ENCODE results near the gene ECEL1. TPM values are rescaled to one million over a fixed set of nuclear protein-coding genes. Genes with fewer than 3 reads are reported as not detected.

ECEL1 gene
- polyA plus RNA-seq, 4 donors: 0.38 to 1.7 TPM; not detected in 2

DNA sequence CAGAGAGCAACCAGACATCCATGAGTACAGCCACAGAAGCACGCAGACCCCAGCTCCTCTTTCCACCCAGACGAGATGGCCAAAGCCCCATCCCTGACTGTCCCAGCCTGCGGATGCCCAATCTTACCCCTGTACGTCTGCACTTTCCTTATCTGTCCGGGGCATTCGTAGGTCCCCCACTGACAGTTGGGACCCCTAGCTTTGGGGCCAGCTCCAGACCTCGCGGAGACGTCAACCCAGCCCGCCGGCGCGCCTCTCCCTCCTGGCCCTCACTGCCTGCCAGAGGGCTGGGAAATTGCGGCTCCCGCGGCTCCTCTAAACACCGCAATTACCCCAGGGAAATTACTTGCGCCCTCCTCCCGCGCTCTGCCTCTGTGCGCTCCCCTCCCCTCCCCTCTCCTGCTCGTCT is 2.3 kb downstream of the ECEL1 start:
- Histone ChIP-seq H3K4me3 (ENCODE audit: low read depth in 1 of 3, low read length in 3 of 3) (no peak overlapping the region), H3K36me3 (ENCODE audit: control insufficient read depth in 3 of 3, insufficient read depth in 2 of 3, low read depth in 1 of 3, low read length in 3 of 3) (no peaks in the 10 kb centered on the region), H3K4me1 (ENCODE audit: control insufficient read depth in 3 of 3, insufficient read depth in 2 of 3, low read depth in 1 of 3, low read length in 2 of 3) (peaks cover 0 to 3% (median 0%) of the 10 kb centered on the region in 3 donors), H3K27ac (ENCODE audit: low read depth in 1 of 3, low read length in 2 of 3) (no peak overlapping the region), H3K27me3 (ENCODE audit: control insufficient read depth in 3 of 3, insufficient read depth in 3 of 3, low read length in 3 of 3) (peaks cover 23 to 77% (median 29%) of the 10 kb centered on the region in 3 donors), H3K9me3 (ENCODE audit: control insufficient read depth in 2 of 2, insufficient read depth in 1 of 2, low read depth in 1 of 2, low read length in 1 of 2) (no peaks in the 10 kb centered on the region)
- no peak for FAIRE-seq
- 9 to 12% (median 10%) methylated on average over 17 to 22 of the region's 22 CpGs for WGBS, 3 donors
- no peak for DNase-seq

DNA sequence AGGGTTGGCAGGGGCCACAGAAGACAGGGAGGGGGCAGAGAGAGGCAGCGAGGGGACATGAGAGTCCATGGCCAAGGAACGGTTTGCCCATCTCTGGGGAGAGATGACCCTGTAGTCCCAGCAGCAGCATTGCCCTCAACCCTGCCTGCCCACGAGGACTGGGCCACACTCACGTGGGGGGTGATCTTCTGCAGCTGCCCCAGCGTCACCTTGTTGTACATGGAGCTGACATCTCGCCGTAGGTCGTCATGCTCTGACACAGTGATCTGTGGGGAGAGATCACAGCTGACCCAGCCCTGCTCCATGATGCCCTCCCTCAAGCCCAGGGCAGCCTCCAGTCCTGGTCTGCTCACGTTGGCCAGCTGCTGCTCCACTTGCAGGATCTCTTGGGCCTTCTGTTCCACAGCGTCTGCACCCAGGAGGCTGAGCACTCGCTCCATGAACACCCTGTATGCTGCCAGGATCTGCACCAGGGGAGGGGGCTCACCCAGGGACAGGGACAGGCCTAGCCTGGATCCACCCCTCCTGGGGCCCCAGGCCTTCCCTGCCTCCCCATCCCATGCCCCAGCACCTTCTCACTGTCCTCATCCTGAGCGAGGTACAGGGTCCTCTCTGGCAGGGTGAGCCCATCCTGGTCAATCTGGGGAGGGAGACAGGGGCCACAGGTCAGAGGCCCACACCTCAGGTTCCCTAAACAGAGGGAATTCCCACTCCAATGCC is 2.8 kb downstream of the ECEL1 start:
- FAIRE-seq: no peak
- Histone ChIP-seq H3K4me3 (ENCODE audit: low read depth in 1 of 3, low read length in 3 of 3) (no peak overlapping the region), H3K27ac (ENCODE audit: low read depth in 1 of 3, low read length in 2 of 3) (no peak overlapping the region), H3K4me1 (ENCODE audit: control insufficient read depth in 3 of 3, insufficient read depth in 2 of 3, low read depth in 1 of 3, low read length in 2 of 3) (peaks cover 0 to 3% (median 0%) of the 10 kb centered on the region in 3 donors), H3K9me3 (ENCODE audit: control insufficient read depth in 2 of 2, insufficient read depth in 1 of 2, low read depth in 1 of 2, low read length in 1 of 2) (no peaks in the 10 kb centered on the region), H3K27me3 (ENCODE audit: control insufficient read depth in 3 of 3, insufficient read depth in 3 of 3, low read length in 3 of 3) (peaks cover 23 to 71% (median 29%) of the 10 kb centered on the region in 3 donors), H3K36me3 (ENCODE audit: control insufficient read depth in 3 of 3, insufficient read depth in 2 of 3, low read depth in 1 of 3, low read length in 3 of 3) (no peaks in the 10 kb centered on the region)
- DNase-seq: no peak
- 72 to 80% (median 77%) methylated on average over 12 of the region's 12 CpGs for WGBS, 3 donors

DNA sequence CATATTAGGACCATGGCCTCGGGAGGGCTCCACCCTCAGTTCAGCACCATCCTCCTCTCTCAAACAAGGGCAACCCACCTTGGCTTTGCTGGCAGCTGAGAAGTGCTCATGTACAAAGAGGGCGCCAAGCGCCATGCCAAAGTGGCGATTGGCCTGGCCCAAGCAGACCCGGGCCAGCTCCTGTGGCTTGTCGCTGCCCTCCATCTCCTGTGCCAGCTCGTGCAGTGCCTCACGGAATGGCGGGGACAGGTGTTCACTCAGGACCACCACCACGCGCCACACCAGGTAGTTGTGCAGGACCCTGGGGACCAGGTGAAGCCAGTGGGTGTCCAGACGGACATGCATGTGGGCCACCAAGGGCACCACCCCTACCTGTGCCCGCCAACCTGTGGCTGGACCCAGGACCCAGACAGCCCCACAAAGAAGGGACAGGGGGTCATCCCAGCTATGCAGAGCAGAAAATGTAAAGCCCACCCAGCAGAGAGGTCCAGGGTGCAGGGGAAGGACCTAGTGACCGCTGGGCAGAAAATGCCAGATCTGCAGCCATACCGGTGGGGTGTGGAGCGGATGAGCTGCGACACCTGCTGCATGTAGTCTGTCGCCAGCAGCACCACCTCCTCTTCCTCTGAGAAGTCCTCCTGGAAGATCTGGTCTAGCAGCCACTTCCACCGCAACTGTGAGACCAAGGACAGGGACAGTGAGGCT is 3.6 kb downstream of the ECEL1 start:
- 87 to 92% (median 91%) methylated on average over 19 of the region's 19 CpGs for WGBS, 3 donors

DNA sequence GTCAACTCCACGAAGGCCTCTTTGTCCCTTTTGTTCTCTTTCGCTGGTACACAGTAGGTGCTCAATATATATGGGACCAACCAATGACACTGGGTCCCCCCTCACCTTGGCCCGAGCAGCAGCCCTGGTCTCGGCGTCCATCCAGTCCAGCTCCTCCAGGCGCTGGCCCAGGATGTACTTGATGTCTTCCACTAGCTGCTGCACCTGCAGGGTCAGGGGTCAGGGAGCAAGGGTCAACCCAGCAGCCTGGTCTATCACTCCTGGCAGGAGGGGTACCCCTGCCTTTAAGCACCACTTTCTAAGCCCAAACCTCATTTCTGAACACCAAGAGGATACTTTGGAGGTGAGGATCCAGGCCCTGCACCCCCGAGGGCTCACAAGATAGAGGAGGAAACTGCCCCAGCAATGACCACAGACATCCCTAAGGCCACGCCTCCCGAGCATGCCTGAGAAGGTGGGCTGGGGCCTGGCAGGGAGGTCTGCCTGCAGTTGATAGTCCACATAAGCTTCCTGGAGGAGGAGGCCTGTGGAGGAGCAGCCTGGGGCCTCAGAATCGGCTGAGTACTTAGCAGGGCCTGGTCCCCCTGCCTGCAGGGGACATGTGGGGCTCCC is 4.2 kb downstream of the ECEL1 start:
- WGBS, 3 donors: 82 to 89% (median 85%) methylated on average over 10 of the region's 10 CpGs
- Histone ChIP-seq H3K9me3 (ENCODE audit: control insufficient read depth in 2 of 2, insufficient read depth in 1 of 2, low read depth in 1 of 2, low read length in 1 of 2) (no peaks in the 10 kb centered on the region), H3K4me1 (ENCODE audit: control insufficient read depth in 3 of 3, insufficient read depth in 2 of 3, low read depth in 1 of 3, low read length in 2 of 3) (peaks cover 0 to 3% (median 0%) of the 10 kb centered on the region in 3 donors), H3K4me3 (ENCODE audit: low read depth in 1 of 3, low read length in 3 of 3) (no peak overlapping the region), H3K36me3 (ENCODE audit: control insufficient read depth in 3 of 3, insufficient read depth in 2 of 3, low read depth in 1 of 3, low read length in 3 of 3) (no peaks in the 10 kb centered on the region), H3K27me3 (ENCODE audit: control insufficient read depth in 3 of 3, insufficient read depth in 3 of 3, low read length in 3 of 3) (peaks cover 21 to 57% (median 24%) of the 10 kb centered on the region in 3 donors), H3K27ac (ENCODE audit: low read depth in 1 of 3, low read length in 2 of 3) (no peak overlapping the region)
- no peak for FAIRE-seq
- no peak for DNase-seq

More for the DNA sequence above, 3.6 kb downstream of the ECEL1 start:
- H3K27me3 ChIP-seq (ENCODE audit: control insufficient read depth in 3 of 3, insufficient read depth in 3 of 3, low read length in 3 of 3): peaks cover 23 to 64% (median 29%) of the 10 kb centered on the region in 3 donors
- H3K9me3 ChIP-seq (ENCODE audit: control insufficient read depth in 2 of 2, insufficient read depth in 1 of 2, low read depth in 1 of 2, low read length in 1 of 2): no peaks in the 10 kb centered on the region
- DNase-seq (no peak), FAIRE-seq (no peak)
- H3K36me3 ChIP-seq (ENCODE audit: control insufficient read depth in 3 of 3, insufficient read depth in 2 of 3, low read depth in 1 of 3, low read length in 3 of 3): no peaks in the 10 kb centered on the region
- no peak overlapping the region for H3K4me3 ChIP-seq (ENCODE audit: low read depth in 1 of 3, low read length in 3 of 3)
- no peak overlapping the region for H3K27ac ChIP-seq (ENCODE audit: low read depth in 1 of 3, low read length in 2 of 3)
- H3K4me1 ChIP-seq (ENCODE audit: control insufficient read depth in 3 of 3, insufficient read depth in 2 of 3, low read depth in 1 of 3, low read length in 2 of 3): peaks cover 0 to 3% (median 0%) of the 10 kb centered on the region in 3 donors

DNA sequence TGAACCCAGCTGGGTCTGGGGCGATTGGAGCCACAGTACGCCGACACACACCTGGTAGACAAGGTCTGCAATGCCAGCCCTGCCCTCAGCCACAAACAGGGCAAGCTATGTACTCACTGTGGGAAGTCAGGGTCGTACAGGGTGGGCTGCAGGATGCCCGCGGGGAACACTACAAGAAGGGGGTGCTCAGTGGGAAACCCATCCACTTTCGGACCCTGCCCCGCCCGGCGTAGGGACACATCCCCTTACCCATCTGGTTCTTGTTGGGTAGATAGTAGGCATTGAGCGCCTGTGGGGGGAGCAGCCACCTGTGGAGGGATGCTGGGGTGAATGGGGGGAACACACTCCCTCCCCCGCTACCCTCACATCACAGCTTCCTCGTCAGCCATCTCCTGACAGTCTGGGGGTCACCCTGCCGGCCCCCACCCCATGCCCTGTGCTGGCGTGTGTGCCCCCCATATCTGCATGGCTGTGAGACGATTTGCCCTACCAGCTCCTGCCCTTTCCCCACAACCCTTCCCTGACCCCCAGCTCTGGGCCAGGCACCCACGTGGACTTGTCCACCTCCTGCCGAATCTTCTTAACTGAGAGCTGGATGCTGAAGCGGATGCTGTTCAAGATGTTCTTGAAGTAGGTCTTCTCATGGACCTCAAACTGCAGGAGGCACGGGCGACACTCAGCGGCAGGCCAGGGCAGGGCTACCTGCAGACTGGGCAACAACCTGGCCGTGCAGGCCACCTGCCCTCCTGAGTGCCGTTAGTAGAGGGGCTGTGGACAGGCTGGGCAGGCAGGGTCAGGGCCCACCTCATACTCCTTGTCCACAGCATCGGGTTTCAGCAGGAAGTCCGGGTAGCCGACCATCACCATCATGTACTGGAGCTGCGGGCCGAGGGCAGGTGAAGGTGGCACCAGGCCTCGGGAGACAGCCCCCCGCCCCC is 5.1 kb downstream of the ECEL1 start:
- FAIRE-seq (no peak), DNase-seq (no peak)
- Histone ChIP-seq H3K9me3 (ENCODE audit: control insufficient read depth in 2 of 2, insufficient read depth in 1 of 2, low read depth in 1 of 2, low read length in 1 of 2) (no peaks in the 10 kb centered on the region), H3K27ac (ENCODE audit: low read depth in 1 of 3, low read length in 2 of 3) (no peak overlapping the region), H3K36me3 (ENCODE audit: control insufficient read depth in 3 of 3, insufficient read depth in 2 of 3, low read depth in 1 of 3, low read length in 3 of 3) (no peaks in the 10 kb centered on the region), H3K4me3 (ENCODE audit: low read depth in 1 of 3, low read length in 3 of 3) (no peak overlapping the region), H3K27me3 (ENCODE audit: control insufficient read depth in 3 of 3, insufficient read depth in 3 of 3, low read length in 3 of 3) (peaks cover 16 to 51% (median 18%) of the 10 kb centered on the region in 3 donors), H3K4me1 (ENCODE audit: control insufficient read depth in 3 of 3, insufficient read depth in 2 of 3, low read depth in 1 of 3, low read length in 2 of 3) (peaks cover 0 to 3% (median 0%) of the 10 kb centered on the region in 3 donors)
- 83 to 90% (median 86%) methylated on average over 30 to 31 of the region's 31 CpGs for WGBS, 3 donors

DNA sequence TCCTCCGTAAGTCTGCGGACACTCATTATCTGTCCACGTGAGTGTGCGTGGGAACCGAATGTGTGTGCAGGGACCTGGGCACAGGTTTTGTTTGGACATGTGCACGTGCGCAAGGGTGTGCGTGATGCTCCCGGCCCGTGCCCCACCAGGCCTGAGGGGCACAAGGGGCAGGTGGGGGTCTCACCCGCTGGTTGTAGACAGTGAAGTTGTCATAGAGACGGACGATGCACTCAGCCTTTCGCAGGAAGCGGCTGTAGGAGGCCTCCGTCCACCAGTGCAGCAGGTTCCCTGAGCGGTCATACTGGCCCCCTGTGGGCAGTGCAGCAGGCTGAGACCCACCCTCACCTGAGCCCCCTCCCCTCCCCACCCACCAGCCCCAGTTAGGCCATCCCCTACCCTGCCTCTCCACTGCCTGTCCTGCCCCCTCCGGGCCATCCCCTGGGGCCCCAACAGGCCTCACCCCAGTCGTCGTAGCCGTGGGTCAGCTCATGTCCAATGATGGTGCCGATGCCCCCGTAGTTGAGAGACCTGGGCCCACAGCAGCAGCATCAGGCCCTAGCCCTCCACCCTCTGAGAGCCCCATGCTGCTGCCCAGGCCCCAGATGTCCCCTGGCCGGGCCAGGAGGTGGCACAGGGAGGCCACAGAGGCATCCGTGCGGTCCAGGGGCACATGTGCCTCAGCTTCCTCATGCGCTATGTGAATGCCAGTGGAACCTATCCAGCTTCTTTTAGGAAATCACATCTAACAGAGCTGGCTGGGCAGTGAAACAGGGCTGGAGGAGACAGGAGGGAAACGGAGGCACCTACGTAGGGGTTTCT is 6.1 kb downstream of the ECEL1 start:
- Histone ChIP-seq H3K4me1 (ENCODE audit: control insufficient read depth in 3 of 3, insufficient read depth in 2 of 3, low read depth in 1 of 3, low read length in 2 of 3) (no peaks in the 10 kb centered on the region), H3K9me3 (ENCODE audit: control insufficient read depth in 2 of 2, insufficient read depth in 1 of 2, low read depth in 1 of 2, low read length in 1 of 2) (no peaks in the 10 kb centered on the region), H3K27me3 (ENCODE audit: control insufficient read depth in 3 of 3, insufficient read depth in 3 of 3, low read length in 3 of 3) (peaks cover 9 to 45% (median 12%) of the 10 kb centered on the region in 3 donors), H3K27ac (ENCODE audit: low read depth in 1 of 3, low read length in 2 of 3) (no peak overlapping the region), H3K36me3 (ENCODE audit: control insufficient read depth in 3 of 3, insufficient read depth in 2 of 3, low read depth in 1 of 3, low read length in 3 of 3) (no peaks in the 10 kb centered on the region), H3K4me3 (ENCODE audit: low read depth in 1 of 3, low read length in 3 of 3) (no peak overlapping the region)
- 82 to 87% (median 87%) methylated on average over 29 of the region's 29 CpGs for WGBS, 3 donors
- FAIRE-seq: no peak
- no peak for DNase-seq

DNA sequence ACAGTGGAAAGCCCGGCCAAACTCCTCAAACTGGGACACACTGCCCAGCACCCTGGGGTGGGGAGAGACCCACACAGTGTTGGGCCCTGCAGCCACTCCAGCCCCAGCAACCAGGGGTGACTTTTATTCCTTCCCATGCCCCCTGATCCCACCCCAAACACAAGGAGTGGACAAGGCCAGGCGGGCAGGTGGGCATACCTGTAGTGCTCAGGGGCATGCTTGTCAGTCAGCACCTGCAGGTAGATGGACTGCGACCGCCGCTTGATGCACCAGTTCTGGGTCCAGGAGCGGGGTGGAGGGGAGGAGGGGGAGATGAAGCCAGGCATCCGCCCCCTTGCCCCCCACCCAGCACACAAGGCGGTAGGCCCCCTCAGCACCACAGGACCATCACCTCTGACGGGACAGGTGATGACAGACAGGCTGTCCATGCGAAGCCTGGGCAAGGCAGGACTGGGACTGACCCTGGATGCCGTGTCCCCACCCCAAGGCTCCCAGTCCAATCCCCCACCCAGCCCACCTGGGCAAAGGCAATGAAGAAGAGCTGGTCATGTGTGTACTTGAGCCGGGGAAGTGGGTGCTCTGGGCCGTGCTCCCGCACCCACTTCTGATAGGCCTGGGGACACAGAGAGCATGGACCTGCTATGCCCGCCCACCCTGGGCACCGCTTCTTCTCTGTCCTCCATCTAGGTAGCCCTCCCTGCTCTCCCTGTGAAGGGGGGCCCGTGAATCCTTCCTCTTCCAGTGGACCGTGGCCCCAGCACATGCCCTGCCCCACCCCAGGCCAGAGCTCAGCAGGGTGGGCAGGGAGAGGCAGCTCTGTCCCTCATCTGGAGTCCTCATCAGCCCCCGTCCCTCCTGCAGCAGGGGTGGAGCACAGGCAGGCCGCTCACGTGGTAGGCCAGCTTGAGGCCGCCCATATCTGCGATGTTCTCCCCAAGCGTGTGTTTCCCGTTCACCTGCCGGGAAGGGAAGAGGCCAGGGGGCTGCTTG is 7.1 kb downstream of the ECEL1 start:
- H3K27me3 ChIP-seq (ENCODE audit: control insufficient read depth in 3 of 3, insufficient read depth in 3 of 3, low read length in 3 of 3): peaks cover 0 to 38% (median 12%) of the 10 kb centered on the region in 3 donors
- no peaks in the 10 kb centered on the region for H3K9me3 ChIP-seq (ENCODE audit: control insufficient read depth in 2 of 2, insufficient read depth in 1 of 2, low read depth in 1 of 2, low read length in 1 of 2)
- no peaks in the 10 kb centered on the region for H3K4me1 ChIP-seq (ENCODE audit: control insufficient read depth in 3 of 3, insufficient read depth in 2 of 3, low read depth in 1 of 3, low read length in 2 of 3)
- no peak overlapping the region for H3K27ac ChIP-seq (ENCODE audit: low read depth in 1 of 3, low read length in 2 of 3)
- WGBS, 3 donors: 65 to 77% (median 74%) methylated on average over 26 of the region's 26 CpGs
- DNase-seq: no peak
- no peak overlapping the region for H3K4me3 ChIP-seq (ENCODE audit: low read depth in 1 of 3, low read length in 3 of 3)
- no peaks in the 10 kb centered on the region for H3K36me3 ChIP-seq (ENCODE audit: control insufficient read depth in 3 of 3, insufficient read depth in 2 of 3, low read depth in 1 of 3, low read length in 3 of 3)
- no peak for FAIRE-seq
